Activated T-helper 9 cell treated with anti-CD3 and anti-CD28 coated beads, Interleukin-2, amount 50 U/mL, for 16 hours (primary cell): Measurements from ENCODE around the gene OR8G1.
"Not testable (repeated sequence)": the region's sequence is repeated elsewhere in the genome, so short reads cannot be mapped to it uniquely, and the experiment has no call there.

ENCODE experiments used
- DNase-seq: peaks from one replicate; pipeline ENCODE4 v3.0.0-alpha.2; 2020; ENCODE audit warnings: low read depth

OR8G1 gene

GRCh38 chr11:124240621-124241397 is at the start of gene OR8G1:
Gene OR8G1, plus strand, starts transcription at chr11:124241095. Its CDS starts 8,581 bp downstream, at chr11:124249676.
- no peak for DNase-seq

GRCh38 chr11:124193221-124194010 is 47.5 kb upstream of the OR8G1 start:
- no peak for DNase-seq

- no peak for DNase-seq
Measured at GRCh38 chr11:124194293-124195188, 46.4 kb upstream of the OR8G1 start.

GRCh38 chr11:124195189-124195734 is 45.6 kb upstream of the OR8G1 start:
- no peak for DNase-seq

GRCh38 chr11:124197999-124198398 is 42.9 kb upstream of the OR8G1 start:
- no peak for DNase-seq

- no peak for DNase-seq
Measured at GRCh38 chr11:124198897-124199296, 42.0 kb upstream of the OR8G1 start.

- no peak for DNase-seq
Measured at GRCh38 chr11:124199702-124200101, 41.2 kb upstream of the OR8G1 start.

- no peak for DNase-seq
Measured at GRCh38 chr11:124200671-124201070, 40.2 kb upstream of the OR8G1 start.

GRCh38 chr11:124202951-124203350 is 37.9 kb upstream of the OR8G1 start:
- DNase-seq, result no peak

- DNase-seq, result no peak
Measured at GRCh38 chr11:124204008-124204407, 36.9 kb upstream of the OR8G1 start.

- DNase-seq, result no peak
Measured at GRCh38 chr11:124207102-124207792, 33.6 kb upstream of the OR8G1 start.

- DNase-seq, result no peak
Measured at GRCh38 chr11:124209824-124210357, 31.0 kb upstream of the OR8G1 start.

GRCh38 chr11:124210421-124210820 is 30.5 kb upstream of the OR8G1 start:
- no peak for DNase-seq

GRCh38 chr11:124211321-124211720 is 29.6 kb upstream of the OR8G1 start:
- DNase-seq, result no peak

- no peak for DNase-seq
Measured at GRCh38 chr11:124214027-124214426, 26.9 kb upstream of the OR8G1 start.

GRCh38 chr11:124219126-124219525 is 21.8 kb upstream of the OR8G1 start:
- DNase-seq, result no peak

- no peak for DNase-seq
Measured at GRCh38 chr11:124222407-124222806, 18.5 kb upstream of the OR8G1 start.

GRCh38 chr11:124224618-124225423 is 16.1 kb upstream of the OR8G1 start:
- not testable (repeated sequence) for DNase-seq

GRCh38 chr11:124225471-124225870 is 15.4 kb upstream of the OR8G1 start:
- DNase-seq, result no peak

- DNase-seq, result no peak
Measured at GRCh38 chr11:124233376-124233775, 7.5 kb upstream of the OR8G1 start.
